ENCODE measurements around the gene ARPC5.

ARPC5 gene

GRCh38 chr1:183592733-183593132 is 42.9 kb downstream of the ARPC5 start:
- TF ChIP-seq MYC (IDR thresholded peaks at IDR 0.05; ENCODE audit: low read depth, low read length) (no peak), MAX (IDR thresholded peaks at IDR 0.05; ENCODE audit: low read depth, low read length) (no peak), POLR2A (IDR thresholded peaks at IDR 0.05; ENCODE audit: extremely low read depth, insufficient read length) (no peak), CTCF (IDR thresholded peaks at IDR 0.05; ENCODE audit: low read depth, low read length) (no peak)
- H3K4me3 ChIP-seq (ENCODE audit: low read depth, low read length): no peak overlapping the region
- DNase-seq (ENCODE audit: low read depth): no peak

- H3K4me3 ChIP-seq (ENCODE audit: low read depth, low read length): no peak within 1 kb of the TSS
- DNase-seq (ENCODE audit: low read depth): peak; percentile 94
- TF ChIP-seq CTCF (IDR thresholded peaks at IDR 0.05; ENCODE audit: low read depth, low read length): no peak
- TF ChIP-seq POLR2A (IDR thresholded peaks at IDR 0.05; ENCODE audit: extremely low read depth, insufficient read length): no peak
- peak; percentile 30; the same call in 1 of the 2 replicates for TF ChIP-seq MYC (IDR thresholded peaks at IDR 0.05; ENCODE audit: low read depth, low read length)
- peak; percentile 52 for TF ChIP-seq MAX (IDR thresholded peaks at IDR 0.05; ENCODE audit: low read depth, low read length)
These were observed 45.1 kb downstream of the ARPC5 start, which contains the start of gene NCF2 for GRCh38 chr1:183590244-183591191. Gene NCF2, minus strand, starts transcription at chr1:183590459. Its CDS starts 130 bp downstream, at chr1:183590329.

GRCh38 chr1:183589874-183590243 is 45.7 kb downstream of the ARPC5 start:
- H3K4me3 ChIP-seq (ENCODE audit: low read depth, low read length): no peak overlapping the region
- no peak for DNase-seq (ENCODE audit: low read depth)
- TF ChIP-seq MYC (IDR thresholded peaks at IDR 0.05; ENCODE audit: low read depth, low read length) (no peak), POLR2A (IDR thresholded peaks at IDR 0.05; ENCODE audit: extremely low read depth, insufficient read length) (no peak), CTCF (IDR thresholded peaks at IDR 0.05; ENCODE audit: low read depth, low read length) (no peak), MAX (IDR thresholded peaks at IDR 0.05; ENCODE audit: low read depth, low read length) (no peak)

- TF ChIP-seq POLR2A (IDR thresholded peaks at IDR 0.05; ENCODE audit: extremely low read depth, insufficient read length) (no peak), CTCF (IDR thresholded peaks at IDR 0.05; ENCODE audit: low read depth, low read length) (no peak), MYC (IDR thresholded peaks at IDR 0.05; ENCODE audit: low read depth, low read length) (no peak), MAX (IDR thresholded peaks at IDR 0.05; ENCODE audit: low read depth, low read length) (no peak)
- H3K4me3 ChIP-seq (ENCODE audit: low read depth, low read length): no peak overlapping the region
- DNase-seq (ENCODE audit: low read depth): no peak
These were observed 46.2 kb downstream of the ARPC5 start for GRCh38 chr1:183589384-183589783.

- DNase-seq (ENCODE audit: low read depth): no peak
- no peak overlapping the region for H3K4me3 ChIP-seq (ENCODE audit: low read depth, low read length)
- TF ChIP-seq CTCF (IDR thresholded peaks at IDR 0.05; ENCODE audit: low read depth, low read length): no peak
- TF ChIP-seq MYC (IDR thresholded peaks at IDR 0.05; ENCODE audit: low read depth, low read length): no peak
- TF ChIP-seq POLR2A (IDR thresholded peaks at IDR 0.05; ENCODE audit: extremely low read depth, insufficient read length): no peak
- no peak for TF ChIP-seq MAX (IDR thresholded peaks at IDR 0.05; ENCODE audit: low read depth, low read length)
These were observed 46.8 kb downstream of the ARPC5 start for GRCh38 chr1:183588827-183589226.
